ENCODE results near the gene OCLN.

DNA sequence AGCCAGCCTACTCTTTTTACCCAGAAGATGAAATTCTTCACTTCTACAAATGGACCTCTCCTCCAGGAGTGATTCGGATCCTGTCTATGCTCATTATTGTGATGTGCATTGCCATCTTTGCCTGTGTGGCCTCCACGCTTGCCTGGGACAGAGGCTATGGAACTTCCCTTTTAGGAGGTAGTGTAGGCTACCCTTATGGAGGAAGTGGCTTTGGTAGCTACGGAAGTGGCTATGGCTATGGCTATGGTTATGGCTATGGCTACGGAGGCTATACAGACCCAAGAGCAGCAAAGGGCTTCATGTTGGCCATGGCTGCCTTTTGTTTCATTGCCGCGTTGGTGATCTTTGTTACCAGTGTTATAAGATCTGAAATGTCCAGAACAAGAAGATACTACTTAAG lies 16.6 kb downstream of the OCLN start:
- TF ChIP-seq POLR2A (IDR thresholded peaks at IDR 0.05; ENCODE audit: borderline replicate concordance, extremely low read depth, insufficient read depth, insufficient read length) (no peak), MAX (IDR thresholded peaks at IDR 0.05) (no peak), EGR1 (IDR thresholded peaks at IDR 0.05; ENCODE audit: low read depth) (no peak), CEBPB (IDR thresholded peaks at IDR 0.05; ENCODE audit: low read depth) (no peak)
- TF ChIP-seq, protein P1, sequence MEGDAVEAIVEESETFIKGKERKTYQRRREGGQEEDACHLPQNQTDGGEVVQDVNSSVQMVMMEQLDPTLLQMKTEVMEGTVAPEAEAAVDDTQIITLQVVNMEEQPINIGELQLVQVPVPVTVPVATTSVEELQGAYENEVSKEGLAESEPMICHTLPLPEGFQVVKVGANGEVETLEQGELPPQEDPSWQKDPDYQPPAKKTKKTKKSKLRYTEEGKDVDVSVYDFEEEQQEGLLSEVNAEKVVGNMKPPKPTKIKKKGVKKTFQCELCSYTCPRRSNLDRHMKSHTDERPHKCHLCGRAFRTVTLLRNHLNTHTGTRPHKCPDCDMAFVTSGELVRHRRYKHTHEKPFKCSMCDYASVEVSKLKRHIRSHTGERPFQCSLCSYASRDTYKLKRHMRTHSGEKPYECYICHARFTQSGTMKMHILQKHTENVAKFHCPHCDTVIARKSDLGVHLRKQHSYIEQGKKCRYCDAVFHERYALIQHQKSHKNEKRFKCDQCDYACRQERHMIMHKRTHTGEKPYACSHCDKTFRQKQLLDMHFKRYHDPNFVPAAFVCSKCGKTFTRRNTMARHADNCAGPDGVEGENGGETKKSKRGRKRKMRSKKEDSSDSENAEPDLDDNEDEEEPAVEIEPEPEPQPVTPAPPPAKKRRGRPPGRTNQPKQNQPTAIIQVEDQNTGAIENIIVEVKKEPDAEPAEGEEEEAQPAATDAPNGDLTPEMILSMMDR (IDR thresholded peaks at IDR 0.05 in 2 of 3, conservative IDR thresholded peaks at IDR 0.05 in 1 of 3; ENCODE audit: borderline replicate concordance in 1 of 3, insufficient read depth in 1 of 3, low read depth in 2 of 3, low read length in 2 of 3), result no peak
